Left lung (tissue), 10 donors: ENCODE measurements around the gene DDX41. TPM values are rescaled to one million over a fixed set of nuclear protein-coding genes. Genes with fewer than 3 reads are reported as not detected.
A peak's percentile ranks its signal among the peaks of the same experiment; 100 is the strongest.

Experiments
- ATAC-seq: fragments of 200-7000 bp; cut with Tn5 transposase; one replicate; pipeline ENCODE4 v1.9.1; 2020; ENCODE audit warnings: moderate library complexity
- DNase-seq, 4 donors: peaks; one replicate each; pipeline ENCODE4 v3.0.0-alpha.2; 2013 to 2020
- H3K27ac ChIP-seq, 2 donors: fragments of 200-600 bp; sonication (generic) in 1 of 2; one replicate each; pipeline versions ENCODE4 v1.5.0 to v1.8.0; 2020 to 2021
- H3K27me3 ChIP-seq, 2 donors: fragments of 200-600 bp; sonication (generic) in 1 of 2; one replicate each; pipeline versions ENCODE4 v1.5.0 to v1.8.0; 2020 to 2021
- H3K36me3 ChIP-seq, 2 donors: fragments of 200-600 bp; sonication (generic) in 1 of 2; one replicate each; pipeline versions ENCODE4 v1.5.0 to v1.8.0; 2020 to 2021
- H3K4me1 ChIP-seq, 2 donors: fragments of 200-600 bp; one replicate each; pipeline ENCODE4 v1.8.0; 2021
- H3K4me3 ChIP-seq, 2 donors: fragments of 200-600 bp; sonication (generic) in 1 of 2; one replicate each; pipeline versions ENCODE4 v1.5.0 to v1.8.0; 2020 to 2021; ENCODE audit warnings: mild to moderate bottlenecking in 1 of 2
- H3K9me3 ChIP-seq, 2 donors: fragments of 200-600 bp; sonication (generic) in 1 of 2; one replicate each; pipeline versions ENCODE4 v1.5.0 to v1.8.0; 2020 to 2021
- intact Hi-C, 2 donors: fragments of 100-400 bp; cut with DNase I; formaldehyde crosslinking; loops; one replicate each; pipeline versions ENCODE4 v1.11.2 to v1.14.2; 2022
- polyA plus RNA-seq, 6 donors: library from polyadenylated mRNA; unstranded; fragments of 120-200 nt; gene quantifications; one replicate each; pipeline ENCODE4 v1.2.1, GENCODE V29; 2013; ENCODE audit not compliant: insufficient read length in 6 of 6
- total RNA-seq, 2 donors: library from RNA; stranded (reverse); fragmentation: NEBNext Ultra II Directional; extraction: Animal tissue kit (Norgen Biotek cat#: 25700); gene quantifications; one replicate each; pipeline ENCODE4 v1.2.1, GENCODE V29; 2021
- TF ChIP-seq, protein P1 (sequence below), 2 donors: fragments of 200-600 bp; sonication (generic) in 1 of 2; IDR thresholded peaks; one replicate each; pipeline versions ENCODE4 v1.5.0 to v1.8.0; 2021; ENCODE audit warnings: antibody characterized with exemption in 2 of 2
- donor health status: DM: no; HTN: yes; CAD: no.
- donor health status: DM: no; HTN: no; CAD: no.

The DDX41 gene
- total and polyA plus RNA-seq, 8 donors, result 65.9 to 90.2 (median 81.9) TPM

DNA sequence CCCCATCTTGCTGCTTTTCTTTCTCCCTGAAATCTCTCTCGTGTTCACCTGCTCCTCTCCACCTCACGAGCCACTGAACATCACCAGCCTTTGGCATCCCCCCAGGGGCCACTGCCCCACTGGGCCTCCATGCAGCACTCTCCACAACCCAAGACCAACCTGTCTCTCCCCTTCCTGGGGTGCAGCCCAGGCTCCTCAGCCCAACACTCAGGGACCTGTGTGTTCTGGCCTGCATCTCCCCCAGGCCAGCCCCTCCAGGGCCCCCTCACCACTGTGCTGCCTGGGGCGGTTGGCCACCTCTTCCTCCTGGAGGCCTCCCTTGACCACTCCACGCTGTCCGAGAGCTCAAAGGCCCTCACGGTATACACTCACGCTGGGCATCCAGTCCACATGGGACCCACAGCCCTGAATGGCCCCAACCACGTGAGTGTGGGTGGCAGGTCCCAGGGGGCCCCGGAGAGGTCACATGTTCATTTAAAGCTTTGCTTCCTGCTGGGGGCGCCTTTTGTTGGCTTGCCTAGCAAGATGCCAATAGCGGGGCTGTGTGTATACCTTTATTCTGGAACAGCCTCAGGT lies 6.7 kb downstream of the DDX41 start:
- Histone ChIP-seq H3K9me3 (no peaks in the 10 kb centered on the region), H3K36me3 (peaks cover 0 to 83% of the 10 kb centered on the region in 2 donors), H3K4me1 (peaks cover 0 to 50% of the 10 kb centered on the region in 2 donors), H3K27me3 (no peaks in the 10 kb centered on the region), H3K4me3 (peak overlapping the region in 1 of 2 donors; percentile 75), H3K27ac (peak overlapping the region; percentile 74 to 98)
- DNase-seq, result peak in 1 of 4 donors; percentile 74
- TF ChIP-seq, protein P1, sequence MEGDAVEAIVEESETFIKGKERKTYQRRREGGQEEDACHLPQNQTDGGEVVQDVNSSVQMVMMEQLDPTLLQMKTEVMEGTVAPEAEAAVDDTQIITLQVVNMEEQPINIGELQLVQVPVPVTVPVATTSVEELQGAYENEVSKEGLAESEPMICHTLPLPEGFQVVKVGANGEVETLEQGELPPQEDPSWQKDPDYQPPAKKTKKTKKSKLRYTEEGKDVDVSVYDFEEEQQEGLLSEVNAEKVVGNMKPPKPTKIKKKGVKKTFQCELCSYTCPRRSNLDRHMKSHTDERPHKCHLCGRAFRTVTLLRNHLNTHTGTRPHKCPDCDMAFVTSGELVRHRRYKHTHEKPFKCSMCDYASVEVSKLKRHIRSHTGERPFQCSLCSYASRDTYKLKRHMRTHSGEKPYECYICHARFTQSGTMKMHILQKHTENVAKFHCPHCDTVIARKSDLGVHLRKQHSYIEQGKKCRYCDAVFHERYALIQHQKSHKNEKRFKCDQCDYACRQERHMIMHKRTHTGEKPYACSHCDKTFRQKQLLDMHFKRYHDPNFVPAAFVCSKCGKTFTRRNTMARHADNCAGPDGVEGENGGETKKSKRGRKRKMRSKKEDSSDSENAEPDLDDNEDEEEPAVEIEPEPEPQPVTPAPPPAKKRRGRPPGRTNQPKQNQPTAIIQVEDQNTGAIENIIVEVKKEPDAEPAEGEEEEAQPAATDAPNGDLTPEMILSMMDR (IDR thresholded peaks at IDR 0.05), result no peak
- intact Hi-C loops, result no loop called here
- peak; percentile 21 for ATAC-seq

DNA sequence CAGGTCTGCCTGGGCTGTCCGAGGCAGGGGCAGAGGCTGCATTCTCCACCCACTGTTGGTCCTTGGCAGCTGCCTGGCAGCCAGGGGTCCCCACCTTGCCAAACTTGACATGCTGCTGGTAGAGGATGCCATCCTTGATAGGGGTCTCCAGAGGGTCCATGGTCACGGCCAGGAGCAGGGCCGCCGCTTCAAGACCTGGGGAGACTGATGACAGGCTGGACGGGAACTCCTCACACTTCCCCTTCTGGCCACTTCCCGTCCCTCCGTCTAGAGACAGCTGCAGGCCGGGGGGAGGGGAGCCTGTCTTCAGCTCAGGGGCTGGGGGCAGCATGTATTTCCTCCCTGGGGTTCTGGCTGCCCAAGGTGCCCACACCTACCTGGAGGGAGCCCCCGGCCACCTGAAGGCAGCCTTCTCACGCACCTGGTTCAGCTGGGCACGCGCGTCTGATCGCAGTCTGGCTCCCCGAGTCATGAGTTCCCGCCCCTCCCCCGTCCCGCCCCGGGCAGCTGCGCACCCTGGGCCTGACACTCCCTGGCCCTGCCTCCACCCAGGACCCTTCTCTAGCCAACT lies 7.3 kb downstream of the DDX41 start, which contains the start of gene DOK3:
Gene DOK3 (minus strand): TSS at position 446 of the 571 bp plus-strand sequence. CDS start 286 bp downstream, at position 160.
- Histone ChIP-seq H3K4me1 (peaks cover 0 to 48% of the 10 kb centered on the region in 2 donors), H3K9me3 (no peaks in the 10 kb centered on the region), H3K27ac (peak within 1 kb of the TSS; percentile 74 to 98), H3K4me3 (peak within 1 kb of the TSS; percentile 21 to 75), H3K36me3 (peaks cover 0 to 83% of the 10 kb centered on the region in 2 donors), H3K27me3 (no peaks in the 10 kb centered on the region)
- ATAC-seq (peak; percentile 57), DNase-seq (peak in 2 of 4 donors; percentile 74 to 91)
- TF ChIP-seq, protein P1 (IDR thresholded peaks at IDR 0.05), result no peak
- intact Hi-C loops, result no loop called here

DNA sequence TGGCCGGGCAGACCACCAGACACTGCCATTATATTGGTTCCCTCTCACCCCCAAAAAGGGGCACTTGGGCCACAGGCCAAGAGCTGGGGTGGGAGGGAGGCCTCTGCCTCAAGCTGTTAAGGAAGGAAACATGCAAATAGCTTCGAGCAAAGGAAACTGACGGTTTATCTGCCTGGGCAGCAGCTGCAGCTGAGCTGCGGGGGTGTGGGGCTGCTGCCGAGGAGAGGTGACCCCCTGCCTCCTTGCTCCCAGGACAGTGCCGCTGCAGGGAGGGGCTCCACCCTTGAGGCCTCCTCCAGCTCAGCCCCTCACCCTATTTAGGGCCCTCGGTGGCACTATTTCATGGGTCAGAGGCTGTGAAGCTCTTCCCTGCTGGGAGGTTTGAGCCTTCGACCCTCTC lies 7.9 kb downstream of the DDX41 start:
- TF ChIP-seq, protein P1 (IDR thresholded peaks at IDR 0.05), result no peak
- peak in 1 of 4 donors; percentile 76 for DNase-seq
- H3K27ac ChIP-seq, result peak overlapping the region; percentile 74 to 98
- H3K4me1 ChIP-seq, result peaks cover 0 to 46% of the 10 kb centered on the region in 2 donors
- intact Hi-C loops, result no loop called here
- H3K36me3 ChIP-seq, result peaks cover 0 to 83% of the 10 kb centered on the region in 2 donors
- H3K4me3 ChIP-seq, result peak overlapping the region; percentile 21 to 75
- H3K9me3 ChIP-seq, result no peaks in the 10 kb centered on the region
- ATAC-seq, result no peak
- no peaks in the 10 kb centered on the region for H3K27me3 ChIP-seq

DNA sequence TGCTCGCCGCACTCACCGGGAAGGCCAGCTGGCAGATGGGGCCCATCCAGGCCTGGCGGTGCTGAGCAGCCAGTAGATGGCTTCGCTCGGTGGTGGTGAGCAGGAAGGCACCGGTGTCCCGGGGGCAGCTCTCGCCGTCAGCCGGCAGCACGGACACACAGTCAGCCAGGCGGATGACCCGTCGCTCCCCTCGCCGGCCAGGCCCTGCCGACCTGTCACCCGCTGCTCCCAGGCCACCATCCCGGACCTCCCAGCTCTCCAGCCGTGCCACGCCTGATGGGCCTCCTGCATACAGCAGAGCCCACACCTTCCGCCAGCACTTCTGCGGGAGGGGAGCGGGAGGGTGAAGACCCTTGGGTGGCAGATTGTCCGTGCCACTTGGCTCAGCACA lies 8.5 kb downstream of the DDX41 start:
- ATAC-seq (no peak), DNase-seq (peak in 1 of 4 donors; percentile 86)
- TF ChIP-seq, protein P1 (IDR thresholded peaks at IDR 0.05), result no peak
- Histone ChIP-seq H3K9me3 (no peaks in the 10 kb centered on the region), H3K27ac (peak overlapping the region; percentile 7 to 98), H3K4me1 (peaks cover 0 to 46% of the 10 kb centered on the region in 2 donors), H3K4me3 (peak overlapping the region; percentile 5 to 75), H3K27me3 (no peaks in the 10 kb centered on the region), H3K36me3 (peaks cover 0 to 83% of the 10 kb centered on the region in 2 donors)
- intact Hi-C loops, result no loop called here

DNA sequence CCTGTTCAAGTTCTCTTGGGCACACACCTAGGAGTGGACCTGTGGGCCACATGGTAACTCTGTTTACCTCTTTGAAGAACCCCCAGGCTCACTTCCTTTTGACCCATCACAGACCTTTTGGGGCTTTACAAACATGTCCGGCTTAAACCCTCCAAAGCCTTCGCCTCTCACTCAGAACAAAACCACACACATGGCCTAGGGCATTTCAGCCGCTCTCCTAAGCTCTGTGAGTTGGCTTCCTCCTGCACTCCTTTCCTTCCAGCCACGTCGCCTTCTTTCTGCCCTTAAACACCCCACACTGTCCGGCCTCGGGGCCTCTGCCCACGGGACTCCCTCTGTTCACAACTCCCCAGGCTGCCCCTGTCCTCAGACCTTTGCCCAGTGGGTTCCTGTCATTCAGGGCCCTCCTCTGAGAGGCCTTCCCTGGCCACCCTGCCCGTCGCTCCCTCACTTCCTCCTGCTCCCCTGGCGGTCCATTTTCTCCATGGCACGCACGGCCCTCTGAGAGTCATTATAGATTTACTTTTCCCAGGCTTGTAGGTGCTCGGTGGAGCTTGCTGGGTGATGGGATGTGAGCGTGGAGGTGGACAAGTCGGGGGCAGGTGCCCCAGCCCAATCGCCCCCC lies 9.1 kb downstream of the DDX41 start:
- ATAC-seq, result no peak
- H3K27me3 ChIP-seq, result no peaks in the 10 kb centered on the region
- peak overlapping the region; percentile 5 to 75 for H3K4me3 ChIP-seq
- peak overlapping the region; percentile 7 to 98 for H3K27ac ChIP-seq
- H3K4me1 ChIP-seq, result peaks cover 0 to 46% of the 10 kb centered on the region in 2 donors
- peaks cover 0 to 83% of the 10 kb centered on the region in 2 donors for H3K36me3 ChIP-seq
- TF ChIP-seq, protein P1 (IDR thresholded peaks at IDR 0.05), result peak in 1 of 2 donors; percentile 24
- intact Hi-C loops, result no loop called here
- no peaks in the 10 kb centered on the region for H3K9me3 ChIP-seq
- DNase-seq, result peak in 1 of 4 donors; percentile 84
